Calu3 (cell line): ENCODE measurements around the gene PLPPR5. TPM values are rescaled to one million over a fixed set of nuclear protein-coding genes. Genes with fewer than 3 reads are reported as not detected.

ENCODE experiments used
- BruUV-seq: library from RNA; stranded (reverse); fragments of 400-500 nt; replicated peaks from 2 replicates; lab custom pipeline; 2021; lab: Mats Ljungman, UMichigan
- CTCF ChIA-PET: fragments of 300-600 bp; sonication (Branson Sonifier 250); formaldehyde crosslinking; loops from one replicate; lab custom pipeline; 2022; ENCODE audit warnings: antibody characterized with exemption; lab: Charles Lee
- DNase-seq: peaks from one replicate; pipeline ENCODE4 v3.0.0; 2022
- H3K27ac Mint-ChIP-seq: one replicate; pipeline ENCODE4 v1.8.0; 2022; ENCODE audit warnings: mixed read lengths; ENCODE audit not compliant: unreplicated experiment
- H3K27me3 Mint-ChIP-seq: one replicate; pipeline ENCODE4 v1.8.0; 2022; ENCODE audit warnings: mixed read lengths; ENCODE audit not compliant: unreplicated experiment
- H3K36me3 Mint-ChIP-seq: one replicate; pipeline ENCODE4 v1.8.0; 2022; ENCODE audit warnings: mild to moderate bottlenecking, moderate library complexity, mixed read lengths; ENCODE audit not compliant: insufficient read depth, unreplicated experiment
- H3K4me1 Mint-ChIP-seq: one replicate; pipeline ENCODE4 v1.8.0; 2022; ENCODE audit warnings: mild to moderate bottlenecking, low read depth, mixed read lengths; ENCODE audit not compliant: unreplicated experiment
- H3K4me3 Mint-ChIP-seq: one replicate; pipeline ENCODE4 v1.8.0; 2022; ENCODE audit warnings: mild to moderate bottlenecking, low read depth, moderate library complexity, mixed read lengths; ENCODE audit not compliant: unreplicated experiment
- H3K9me3 Mint-ChIP-seq: one replicate; pipeline ENCODE4 v1.8.0; 2022; ENCODE audit warnings: low read depth, mixed read lengths; ENCODE audit not compliant: unreplicated experiment
- CTCF ChIP-seq: fragments of 200-600 bp; IDR thresholded peaks from one replicate; pipeline ENCODE4 v1.8.0; 2022; ENCODE audit warnings: antibody characterized with exemption; ENCODE audit not compliant: unreplicated experiment
- intact Hi-C: fragments of 100-400 bp; cut with micrococcal nuclease; formaldehyde crosslinking; loops from one replicate; pipeline ENCODE4 v1.10.0; 2022; ENCODE audit not compliant: unreplicated experiment
- total RNA-seq: library from RNA; stranded (reverse); gene quantifications from 2 replicates; pipeline ENCODE4 v1.2.3, GENCODE V29; 2022

PLPPR5 gene
- total RNA-seq, 1 experiment from 2014 or later: not detected

- H3K4me3 Mint-ChIP-seq: no peak overlapping the region
- no peaks in the 10 kb centered on the region for H3K36me3 Mint-ChIP-seq
- H3K27me3 Mint-ChIP-seq: no peaks in the 10 kb centered on the region
- CTCF ChIA-PET: no interaction called here
- H3K9me3 Mint-ChIP-seq: no peaks in the 10 kb centered on the region
- BruUV-seq: no TSS peak
- H3K4me1 Mint-ChIP-seq: no peaks in the 10 kb centered on the region
- TF ChIP-seq CTCF: no peak
- intact Hi-C loops: loop anchor here (2.0 kb wide), 1 partner anchor 715 kb away; no protein-coding TSS in a partner anchor
- DNase-seq: peak; percentile 16
- no peak overlapping the region for H3K27ac Mint-ChIP-seq
Observed at GRCh38 chr1:98991127-98992012, 13.3 kb downstream of the PLPPR5 start.

GRCh38 chr1:98989556-98989907 is 15.1 kb downstream of the PLPPR5 start:
- no peak for DNase-seq
- Mint-ChIP-seq H3K4me1 (no peaks in the 10 kb centered on the region), H3K4me3 (no peak overlapping the region), H3K27me3 (no peaks in the 10 kb centered on the region), H3K27ac (no peak overlapping the region), H3K36me3 (no peaks in the 10 kb centered on the region), H3K9me3 (no peaks in the 10 kb centered on the region)
- intact Hi-C loops: loop anchor here (5.0 to 10.0 kb wide), 2 partner anchors 183 to 195 kb away; no protein-coding TSS in a partner anchor
- BruUV-seq: no TSS peak
- no peak for TF ChIP-seq CTCF
- CTCF ChIA-PET: no interaction called here

GRCh38 chr1:98988904-98989555 is 15.6 kb downstream of the PLPPR5 start:
- DNase-seq: no peak
- Mint-ChIP-seq H3K27ac (no peak overlapping the region), H3K4me3 (no peak overlapping the region), H3K4me1 (no peaks in the 10 kb centered on the region), H3K36me3 (no peaks in the 10 kb centered on the region), H3K9me3 (no peaks in the 10 kb centered on the region), H3K27me3 (no peaks in the 10 kb centered on the region)
- no peak for TF ChIP-seq CTCF
- intact Hi-C loops: loop anchor here (5.0 to 10.0 kb wide), 2 partner anchors 183 to 194 kb away; no protein-coding TSS in a partner anchor
- CTCF ChIA-PET: no interaction called here
- no TSS peak for BruUV-seq

- BruUV-seq: no TSS peak
- no peak for DNase-seq
- H3K27me3 Mint-ChIP-seq: no peaks in the 10 kb centered on the region
- no peaks in the 10 kb centered on the region for H3K4me1 Mint-ChIP-seq
- CTCF ChIA-PET: no interaction called here
- H3K36me3 Mint-ChIP-seq: no peaks in the 10 kb centered on the region
- no peaks in the 10 kb centered on the region for H3K9me3 Mint-ChIP-seq
- intact Hi-C loops: loop anchor here (5.0 to 10.0 kb wide), 2 partner anchors 187 to 191 kb away; no protein-coding TSS in a partner anchor
- H3K27ac Mint-ChIP-seq: no peak overlapping the region
- TF ChIP-seq CTCF: no peak
- H3K4me3 Mint-ChIP-seq: no peak overlapping the region
Observed at GRCh38 chr1:98985687-98986086, 19.0 kb downstream of the PLPPR5 start.
